IPS-NIHi7 (cell line): ENCODE data around the gene TNS1.

Experiments used
- DNase-seq: peaks from one replicate; pipeline ENCODE4 v3.0.0; 2012; ENCODE audit warnings: mixed read lengths; ENCODE audit errors: extremely low spot score

Gene TNS1

GRCh38 chr2:217998926-217999594 lies 3.7 kb downstream of the TNS1 start:
- no peak for DNase-seq

- DNase-seq: no peak
Observed at GRCh38 chr2:217997510-217997909, 5.3 kb downstream of the TNS1 start.

GRCh38 chr2:217996361-217996760 lies 6.4 kb downstream of the TNS1 start:
- DNase-seq: no peak

GRCh38 chr2:217995731-217996231 lies 7.0 kb downstream of the TNS1 start:
- DNase-seq: no peak

- no peak for DNase-seq
Observed at GRCh38 chr2:217994776-217995274, 8.0 kb downstream of the TNS1 start.

GRCh38 chr2:217993817-217994463 lies 8.9 kb downstream of the TNS1 start:
- peak; percentile 89 for DNase-seq

- no peak for DNase-seq
Observed at GRCh38 chr2:217993138-217993537, 9.7 kb downstream of the TNS1 start.

GRCh38 chr2:217992061-217992460 lies 10.7 kb downstream of the TNS1 start:
- DNase-seq: no peak

- DNase-seq: no peak
Observed at GRCh38 chr2:217990791-217991465, 11.9 kb downstream of the TNS1 start.

GRCh38 chr2:217990389-217990788 lies 12.4 kb downstream of the TNS1 start:
- DNase-seq: no peak

GRCh38 chr2:217989221-217989948 lies 13.4 kb downstream of the TNS1 start:
- DNase-seq: no peak

GRCh38 chr2:217988840-217989204 lies 14.0 kb downstream of the TNS1 start:
- no peak for DNase-seq

GRCh38 chr2:217988014-217988839 lies 14.6 kb downstream of the TNS1 start:
- DNase-seq: peak; percentile 96

- no peak for DNase-seq
Observed at GRCh38 chr2:217987391-217987790, 15.4 kb downstream of the TNS1 start.

- DNase-seq: no peak
Observed at GRCh38 chr2:217986256-217986961, 16.4 kb downstream of the TNS1 start.

- DNase-seq: no peak
Observed at GRCh38 chr2:217983276-217984233, 19.2 kb downstream of the TNS1 start.

GRCh38 chr2:217981971-217982370 lies 20.8 kb downstream of the TNS1 start:
- DNase-seq: no peak

- no peak for DNase-seq
Observed at GRCh38 chr2:217981084-217981730, 21.6 kb downstream of the TNS1 start.

GRCh38 chr2:217980591-217980990 lies 22.2 kb downstream of the TNS1 start:
- no peak for DNase-seq
